Measurements from ENCODE around the gene FOXS1.

The FOXS1 gene

DNA sequence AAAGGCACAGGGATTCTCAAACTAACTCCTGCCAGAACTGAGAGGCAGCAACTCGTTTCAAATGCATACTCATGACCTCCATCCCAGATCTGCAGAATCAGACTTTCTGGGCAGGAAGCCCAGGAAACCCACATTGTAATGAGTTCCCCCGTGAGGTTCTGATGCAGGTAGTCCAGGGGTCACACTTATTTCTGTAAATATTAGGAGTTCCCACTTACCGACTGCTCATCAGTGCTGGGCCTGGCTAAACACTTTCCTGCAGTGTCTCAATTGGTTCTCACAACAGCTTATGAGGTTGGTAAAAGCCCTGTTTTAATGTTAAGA lies 13.3 kb upstream of the FOXS1 start:
- no peak for DNase-seq
- Histone ChIP-seq H3K79me2 (ENCODE audit: insufficient read depth, low read length) (no peaks in the 10 kb centered on the region), H3K36me3 (ENCODE audit: insufficient read depth, low read length) (no peaks in the 10 kb centered on the region), H3K4me3 (ENCODE audit: low read depth in 1 of 2, low read length in 2 of 2) (no peak overlapping the region), H4K20me1 (ENCODE audit: insufficient read depth, low read length) (no peaks in the 10 kb centered on the region), H3K9me3 (ENCODE audit: insufficient read depth, low read length, severe bottlenecking) (no peaks in the 10 kb centered on the region), H3K4me1 (ENCODE audit: insufficient read depth, low read length) (peaks cover 20% of the 10 kb centered on the region), H3K27ac (ENCODE audit: low read length) (no peak overlapping the region), H3K27me3 (ENCODE audit: insufficient read depth, low read length, poor library complexity) (peaks cover 48% of the 10 kb centered on the region), H3K9ac (ENCODE audit: low read depth, low read length) (no peak overlapping the region), H2AFZ (ENCODE audit: low read depth, low read length) (no peak overlapping the region), H3K4me2 (ENCODE audit: insufficient read depth, low read length) (no peak overlapping the region)
- ATAC-seq (ENCODE audit: insufficient read depth, low read depth), result no peak
- TF ChIP-seq, protein P1, sequence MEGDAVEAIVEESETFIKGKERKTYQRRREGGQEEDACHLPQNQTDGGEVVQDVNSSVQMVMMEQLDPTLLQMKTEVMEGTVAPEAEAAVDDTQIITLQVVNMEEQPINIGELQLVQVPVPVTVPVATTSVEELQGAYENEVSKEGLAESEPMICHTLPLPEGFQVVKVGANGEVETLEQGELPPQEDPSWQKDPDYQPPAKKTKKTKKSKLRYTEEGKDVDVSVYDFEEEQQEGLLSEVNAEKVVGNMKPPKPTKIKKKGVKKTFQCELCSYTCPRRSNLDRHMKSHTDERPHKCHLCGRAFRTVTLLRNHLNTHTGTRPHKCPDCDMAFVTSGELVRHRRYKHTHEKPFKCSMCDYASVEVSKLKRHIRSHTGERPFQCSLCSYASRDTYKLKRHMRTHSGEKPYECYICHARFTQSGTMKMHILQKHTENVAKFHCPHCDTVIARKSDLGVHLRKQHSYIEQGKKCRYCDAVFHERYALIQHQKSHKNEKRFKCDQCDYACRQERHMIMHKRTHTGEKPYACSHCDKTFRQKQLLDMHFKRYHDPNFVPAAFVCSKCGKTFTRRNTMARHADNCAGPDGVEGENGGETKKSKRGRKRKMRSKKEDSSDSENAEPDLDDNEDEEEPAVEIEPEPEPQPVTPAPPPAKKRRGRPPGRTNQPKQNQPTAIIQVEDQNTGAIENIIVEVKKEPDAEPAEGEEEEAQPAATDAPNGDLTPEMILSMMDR (IDR thresholded peaks at IDR 0.05; ENCODE audit: borderline replicate concordance, extremely low read depth, low read length, poor library complexity, severe bottlenecking), result no peak
- no peak for TF ChIP-seq EZH2 (IDR thresholded peaks at IDR 0.05; ENCODE audit: borderline replicate concordance, low read depth, low read length, severe bottlenecking)

DNA sequence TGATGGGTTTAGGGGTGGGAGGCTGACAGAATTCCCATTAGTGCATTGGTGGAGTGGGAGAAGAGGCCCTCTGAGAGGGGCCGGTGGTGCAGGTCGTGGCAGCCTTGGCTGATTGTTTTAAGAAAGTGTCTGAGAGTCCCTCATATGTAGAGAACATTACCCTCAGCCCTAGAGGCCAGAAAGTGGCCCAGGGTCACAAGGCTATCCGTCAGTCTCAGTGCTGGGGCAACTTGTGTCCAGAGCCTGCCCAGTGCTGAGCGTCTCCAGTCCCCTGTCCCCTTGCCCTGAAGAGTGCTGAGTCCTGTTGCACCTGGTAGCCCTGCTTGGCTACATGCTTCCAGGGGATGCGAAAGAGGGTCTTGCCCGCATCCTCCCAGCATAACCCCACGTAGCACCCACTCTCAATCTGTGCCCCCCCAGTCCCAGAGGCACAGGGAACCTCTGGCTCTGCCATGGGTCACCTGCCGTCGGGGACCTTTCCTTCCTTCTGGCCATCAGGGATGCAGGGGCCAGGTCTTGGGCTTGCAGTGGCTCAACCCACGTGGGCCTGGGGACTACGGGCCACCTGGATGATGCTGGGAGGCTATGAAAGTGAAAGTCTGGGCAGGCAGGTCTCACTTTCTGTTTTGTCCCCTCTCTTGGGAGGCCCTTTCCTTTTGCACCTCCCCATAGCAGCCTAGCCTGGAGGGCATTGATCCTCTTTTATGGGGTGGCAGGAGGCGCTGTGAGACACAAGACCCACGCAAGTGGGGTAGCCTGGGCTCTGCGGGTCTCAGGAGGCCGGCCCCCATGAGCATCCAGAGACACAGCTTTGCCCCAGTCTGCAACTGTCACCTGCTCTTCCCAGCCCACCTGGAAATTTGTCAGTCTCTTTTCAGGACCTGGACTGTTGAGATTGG lies 12.7 kb upstream of the FOXS1 start:
- no peak for DNase-seq
- Histone ChIP-seq H3K9me3 (ENCODE audit: insufficient read depth, low read length, severe bottlenecking) (no peaks in the 10 kb centered on the region), H3K36me3 (ENCODE audit: insufficient read depth, low read length) (no peaks in the 10 kb centered on the region), H4K20me1 (ENCODE audit: insufficient read depth, low read length) (no peaks in the 10 kb centered on the region), H3K79me2 (ENCODE audit: insufficient read depth, low read length) (no peaks in the 10 kb centered on the region), H3K4me1 (ENCODE audit: insufficient read depth, low read length) (peaks cover 20% of the 10 kb centered on the region), H3K4me2 (ENCODE audit: insufficient read depth, low read length) (no peak overlapping the region), H3K27ac (ENCODE audit: low read length) (no peak overlapping the region), H3K27me3 (ENCODE audit: insufficient read depth, low read length, poor library complexity) (peaks cover 50% of the 10 kb centered on the region), H2AFZ (ENCODE audit: low read depth, low read length) (no peak overlapping the region), H3K4me3 (ENCODE audit: low read depth in 1 of 2, low read length in 2 of 2) (no peak overlapping the region), H3K9ac (ENCODE audit: low read depth, low read length) (no peak overlapping the region)
- TF ChIP-seq EZH2 (IDR thresholded peaks at IDR 0.05; ENCODE audit: borderline replicate concordance, low read depth, low read length, severe bottlenecking), result no peak
- TF ChIP-seq, protein P1 (IDR thresholded peaks at IDR 0.05; ENCODE audit: borderline replicate concordance, extremely low read depth, low read length, poor library complexity, severe bottlenecking), result no peak
- no peak for ATAC-seq (ENCODE audit: insufficient read depth, low read depth)

DNA sequence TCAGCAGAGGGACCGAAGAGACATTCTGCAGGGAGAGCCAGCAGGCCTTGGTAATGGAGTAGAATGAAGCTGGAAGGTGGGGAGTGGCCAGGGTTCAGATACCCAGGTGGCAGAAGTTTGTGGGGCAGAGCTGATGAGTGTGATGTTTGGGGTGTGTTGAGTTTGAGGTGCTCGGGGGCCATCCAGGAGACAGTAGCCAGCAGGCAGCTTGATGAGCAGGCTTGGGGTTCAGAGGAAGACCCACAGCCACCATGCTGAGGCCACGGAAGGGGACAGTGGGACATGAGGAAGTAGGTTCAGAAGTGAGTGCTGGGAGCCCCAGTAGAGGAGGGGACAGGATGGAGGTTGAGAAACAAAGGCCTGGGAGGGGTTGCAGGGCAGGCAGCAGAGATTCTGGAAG lies 11.1 kb upstream of the FOXS1 start:
- Histone ChIP-seq H3K9ac (ENCODE audit: low read depth, low read length) (no peak overlapping the region), H3K79me2 (ENCODE audit: insufficient read depth, low read length) (no peaks in the 10 kb centered on the region), H3K4me3 (ENCODE audit: low read depth in 1 of 2, low read length in 2 of 2) (no peak overlapping the region), H3K27ac (ENCODE audit: low read length) (no peak overlapping the region), H3K27me3 (ENCODE audit: insufficient read depth, low read length, poor library complexity) (peaks cover 50% of the 10 kb centered on the region), H2AFZ (ENCODE audit: low read depth, low read length) (no peak overlapping the region), H4K20me1 (ENCODE audit: insufficient read depth, low read length) (no peaks in the 10 kb centered on the region), H3K9me3 (ENCODE audit: insufficient read depth, low read length, severe bottlenecking) (no peaks in the 10 kb centered on the region), H3K36me3 (ENCODE audit: insufficient read depth, low read length) (no peaks in the 10 kb centered on the region), H3K4me2 (ENCODE audit: insufficient read depth, low read length) (no peak overlapping the region), H3K4me1 (ENCODE audit: insufficient read depth, low read length) (peaks cover 23% of the 10 kb centered on the region)
- TF ChIP-seq, protein P1 (IDR thresholded peaks at IDR 0.05; ENCODE audit: borderline replicate concordance, extremely low read depth, low read length, poor library complexity, severe bottlenecking), result no peak
- TF ChIP-seq EZH2 (IDR thresholded peaks at IDR 0.05; ENCODE audit: borderline replicate concordance, low read depth, low read length, severe bottlenecking), result no peak
- ATAC-seq (ENCODE audit: insufficient read depth, low read depth) (no peak), DNase-seq (no peak)
